ENCODE results near the gene C6orf89.

C6orf89 gene

DNA sequence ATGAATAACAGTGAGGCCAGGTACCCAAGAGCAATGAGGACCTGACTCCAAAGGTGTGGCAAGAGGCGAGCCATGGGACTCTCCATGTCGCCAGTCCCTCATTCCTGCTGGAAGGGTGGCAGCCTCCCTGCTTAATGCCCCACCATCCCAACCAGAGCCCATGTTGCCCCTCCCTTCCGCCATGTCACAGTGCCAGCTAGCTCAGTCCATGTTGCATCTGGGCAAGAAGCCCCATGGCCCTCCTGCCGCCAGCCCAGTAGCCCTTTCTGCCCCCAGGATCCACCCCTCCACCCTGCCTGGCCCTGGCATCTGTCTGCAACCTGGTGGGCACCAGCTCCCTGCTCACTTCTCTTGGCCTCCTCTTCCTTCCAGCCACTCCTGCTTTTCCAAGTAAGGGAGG is 40.5 kb upstream of the C6orf89 start:
- in situ Hi-C loops (cut with HindIII; ENCODE audit: low sequenced_read_pairs) = loop anchor here (10.0 kb wide), 1 partner anchor 90 kb away; no protein-coding TSS in a partner anchor
- TF ChIP-seq, protein P1, sequence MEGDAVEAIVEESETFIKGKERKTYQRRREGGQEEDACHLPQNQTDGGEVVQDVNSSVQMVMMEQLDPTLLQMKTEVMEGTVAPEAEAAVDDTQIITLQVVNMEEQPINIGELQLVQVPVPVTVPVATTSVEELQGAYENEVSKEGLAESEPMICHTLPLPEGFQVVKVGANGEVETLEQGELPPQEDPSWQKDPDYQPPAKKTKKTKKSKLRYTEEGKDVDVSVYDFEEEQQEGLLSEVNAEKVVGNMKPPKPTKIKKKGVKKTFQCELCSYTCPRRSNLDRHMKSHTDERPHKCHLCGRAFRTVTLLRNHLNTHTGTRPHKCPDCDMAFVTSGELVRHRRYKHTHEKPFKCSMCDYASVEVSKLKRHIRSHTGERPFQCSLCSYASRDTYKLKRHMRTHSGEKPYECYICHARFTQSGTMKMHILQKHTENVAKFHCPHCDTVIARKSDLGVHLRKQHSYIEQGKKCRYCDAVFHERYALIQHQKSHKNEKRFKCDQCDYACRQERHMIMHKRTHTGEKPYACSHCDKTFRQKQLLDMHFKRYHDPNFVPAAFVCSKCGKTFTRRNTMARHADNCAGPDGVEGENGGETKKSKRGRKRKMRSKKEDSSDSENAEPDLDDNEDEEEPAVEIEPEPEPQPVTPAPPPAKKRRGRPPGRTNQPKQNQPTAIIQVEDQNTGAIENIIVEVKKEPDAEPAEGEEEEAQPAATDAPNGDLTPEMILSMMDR (IDR thresholded peaks at IDR 0.05; ENCODE audit: low read depth, low read length, missing control alignments) = no peak
- DNase-seq (ENCODE audit: low read depth) = no peak
- H3K4me3 ChIP-seq (ENCODE audit: low read depth, low read length) = no peak overlapping the region

DNA sequence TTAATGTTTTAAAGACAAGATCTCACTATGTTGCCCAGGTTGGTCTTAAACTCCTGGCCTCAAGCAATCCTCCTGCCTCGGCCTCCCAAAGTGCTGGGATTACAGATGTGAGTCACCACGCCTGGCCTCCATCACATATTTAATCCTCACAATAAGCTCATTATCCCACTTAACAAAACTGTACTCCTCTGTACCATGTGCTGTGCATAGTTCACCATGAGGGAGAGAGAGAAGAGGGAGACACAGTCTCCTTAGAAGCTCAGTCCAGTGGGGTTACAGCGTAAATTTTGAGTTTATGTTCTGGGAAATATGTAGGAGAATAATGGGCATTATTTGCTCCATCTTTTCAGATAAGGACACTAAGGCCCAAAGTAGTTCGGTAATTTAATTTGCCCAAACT is 38.6 kb upstream of the C6orf89 start:
- TF ChIP-seq, protein P1 (IDR thresholded peaks at IDR 0.05; ENCODE audit: low read depth, low read length, missing control alignments) = no peak
- H3K4me3 ChIP-seq (ENCODE audit: low read depth, low read length) = no peak overlapping the region
- no peak for DNase-seq (ENCODE audit: low read depth)
- in situ Hi-C loops (cut with HindIII; ENCODE audit: low sequenced_read_pairs) = loop anchor here (10.0 kb wide), 1 partner anchor 92 kb away; no protein-coding TSS in a partner anchor

DNA sequence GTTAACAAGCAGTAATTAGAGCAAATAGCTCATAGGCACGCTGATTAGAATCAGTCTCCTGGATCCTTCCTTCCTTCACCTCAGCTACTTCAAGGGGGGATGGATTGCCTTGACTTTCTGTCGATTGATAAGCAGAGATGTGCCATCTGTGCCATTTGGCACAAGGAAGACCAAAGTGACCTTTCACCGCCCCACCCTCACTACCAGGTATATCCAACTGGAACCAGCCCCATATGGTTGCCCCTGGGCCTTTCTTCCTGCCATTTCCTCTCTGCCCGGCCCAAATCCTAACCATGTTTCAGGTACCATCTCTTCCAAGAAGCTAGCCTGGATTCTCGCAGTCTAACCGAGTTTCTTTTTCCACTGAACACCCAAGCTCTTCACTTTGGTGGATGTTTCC is 37.8 kb upstream of the C6orf89 start:
- DNase-seq (ENCODE audit: low read depth) = no peak
- no peak overlapping the region for H3K4me3 ChIP-seq (ENCODE audit: low read depth, low read length)
- TF ChIP-seq, protein P1 (IDR thresholded peaks at IDR 0.05; ENCODE audit: low read depth, low read length, missing control alignments) = no peak
- in situ Hi-C loops (cut with HindIII; ENCODE audit: low sequenced_read_pairs) = loop anchor here (10.0 kb wide), 1 partner anchor 93 kb away; no protein-coding TSS in a partner anchor

DNA sequence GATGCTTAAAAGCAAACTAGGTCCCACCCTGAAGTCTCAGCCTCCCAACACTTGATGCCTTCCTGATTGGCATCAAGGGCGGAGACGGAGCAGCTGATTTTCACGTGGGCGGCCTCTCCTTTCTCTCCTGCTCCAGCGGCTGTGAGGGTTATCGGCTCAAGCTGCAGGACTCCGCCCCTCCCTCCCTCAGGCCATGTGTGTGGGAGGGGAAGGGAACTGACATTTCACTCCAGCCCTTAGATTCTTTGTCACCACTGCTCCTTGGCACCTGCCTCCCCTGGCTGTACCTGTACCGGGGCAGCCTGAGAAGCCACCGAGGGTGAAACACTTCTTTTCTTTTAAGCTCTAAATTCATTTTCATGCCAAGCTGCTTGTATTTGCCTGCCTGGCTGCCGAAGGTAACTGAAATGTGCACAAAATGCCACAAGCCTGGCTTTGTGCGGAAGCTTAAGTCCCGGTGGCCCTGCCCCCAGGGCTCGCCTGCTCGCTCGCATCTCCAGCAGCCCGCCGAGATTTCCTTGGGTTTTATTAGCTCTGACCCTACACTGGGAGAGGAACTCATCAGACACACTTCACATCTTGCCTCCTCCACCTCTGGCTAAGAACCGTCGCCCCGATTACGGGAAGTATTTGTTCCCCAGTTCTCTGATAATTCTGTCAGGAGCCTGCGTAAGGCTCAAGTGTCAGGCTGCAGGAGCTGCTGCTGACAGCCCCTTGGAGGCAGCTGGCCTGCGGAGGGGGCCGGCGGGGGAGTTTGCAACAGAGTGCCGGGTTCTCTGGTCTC is 36.9 kb upstream of the C6orf89 start:
- in situ Hi-C loops (cut with HindIII; ENCODE audit: low sequenced_read_pairs) = loop anchor here (10.0 kb wide), 1 partner anchor 94 kb away; no protein-coding TSS in a partner anchor
- no peak overlapping the region for H3K4me3 ChIP-seq (ENCODE audit: low read depth, low read length)
- TF ChIP-seq, protein P1 (IDR thresholded peaks at IDR 0.05; ENCODE audit: low read depth, low read length, missing control alignments) = no peak
- DNase-seq (ENCODE audit: low read depth) = no peak

DNA sequence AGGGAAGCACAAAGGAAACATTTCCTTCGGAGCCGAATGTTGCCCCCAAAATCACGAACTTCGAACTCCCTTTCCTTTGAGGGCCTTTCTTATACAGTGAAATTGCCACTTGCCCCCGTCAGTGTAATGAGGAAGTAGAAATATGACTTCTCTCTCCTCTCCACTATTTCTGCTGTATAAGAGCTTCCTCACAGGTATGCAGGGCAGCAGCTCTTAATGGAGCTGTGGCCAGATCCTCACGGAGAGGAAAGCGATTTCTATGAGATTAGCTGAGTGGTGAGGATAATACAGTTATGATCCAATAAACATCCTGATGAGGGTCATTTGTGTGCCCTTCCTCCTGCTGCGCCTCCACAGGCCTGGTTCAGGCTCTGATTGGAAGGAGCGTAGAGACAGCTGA is 35.7 kb upstream of the C6orf89 start:
- H3K4me3 ChIP-seq (ENCODE audit: low read depth, low read length) = no peak overlapping the region
- DNase-seq (ENCODE audit: low read depth) = no peak
- TF ChIP-seq, protein P1 (IDR thresholded peaks at IDR 0.05; ENCODE audit: low read depth, low read length, missing control alignments) = no peak
- in situ Hi-C loops (cut with HindIII; ENCODE audit: low sequenced_read_pairs) = no loop called here

DNA sequence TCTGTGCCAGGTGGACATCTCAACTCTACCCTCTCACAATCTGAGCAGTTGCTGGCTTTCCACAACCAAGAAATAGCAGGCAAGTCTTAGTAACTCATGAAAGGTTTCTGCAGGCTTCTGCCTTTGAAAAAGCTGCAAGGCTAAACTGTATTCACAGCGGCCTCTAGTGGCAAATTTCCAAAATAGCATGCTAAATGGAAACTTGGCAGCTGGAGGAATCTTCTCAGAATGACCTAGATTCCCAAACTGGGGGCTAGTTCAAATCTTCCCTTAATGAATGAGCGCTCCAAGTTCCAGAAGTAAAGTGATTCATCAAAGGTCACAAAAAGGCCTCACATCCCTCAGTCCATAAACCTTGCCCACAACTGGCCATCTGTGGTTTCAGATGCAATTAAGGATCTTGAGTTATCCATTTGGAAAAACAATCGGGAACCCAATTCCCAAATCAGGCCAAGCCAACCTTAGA is 34.6 kb upstream of the C6orf89 start:
- no peak overlapping the region for H3K4me3 ChIP-seq (ENCODE audit: low read depth, low read length)
- DNase-seq (ENCODE audit: low read depth) = peak; percentile 76
- in situ Hi-C loops (cut with HindIII; ENCODE audit: low sequenced_read_pairs) = no loop called here
- TF ChIP-seq, protein P1 (IDR thresholded peaks at IDR 0.05; ENCODE audit: low read depth, low read length, missing control alignments) = peak; percentile 79

All from astrocyte of the cerebellum (primary cell).